GM21529 (cell line): ENCODE measurements around the gene GBP1.
"Not testable (repeated sequence)": the region's sequence is repeated elsewhere in the genome, so short reads cannot be mapped to it uniquely, and the experiment has no call there.

ENCODE experiments used
- ATAC-seq: cut with Tn5 transposase; IDR thresholded peaks from one replicate; pipeline ENCODE4 v1.9.1; 2021; ENCODE audit not compliant: unreplicated experiment

The GBP1 gene

GRCh38 chr1:89065079-89065868 is at the start of gene GBP1:
Gene GBP1 (minus strand): TSS chr1:89065208. CDS start chr1:89063234, 1,974 bp downstream.
- ATAC-seq, result peak; percentile 72

- no peak for ATAC-seq
Measured at GRCh38 chr1:89114662-89115061, 49.7 kb upstream of the GBP1 start.

- no peak for ATAC-seq
Measured at GRCh38 chr1:89112871-89113613, 48.0 kb upstream of the GBP1 start.

DNA sequence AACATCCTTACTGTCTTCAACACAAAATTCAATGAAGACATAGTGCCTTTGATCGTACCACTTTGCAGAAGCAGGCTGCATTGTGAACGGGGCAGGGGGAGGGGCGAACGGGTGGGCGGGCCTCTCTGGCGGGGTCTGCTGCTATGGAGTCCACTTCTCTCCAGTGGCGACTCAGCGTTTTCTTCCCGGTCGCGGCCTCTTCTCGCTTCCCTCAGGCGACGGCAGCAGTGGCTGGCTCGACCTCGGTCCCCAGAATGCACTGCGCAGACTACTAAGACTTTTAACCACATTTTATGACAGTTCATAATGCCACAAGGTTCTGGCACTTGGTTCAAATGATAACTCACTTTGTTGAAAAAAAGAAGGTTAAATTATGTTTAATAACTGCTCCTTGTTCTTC is 39.7 kb upstream of the GBP1 start:
- no peak for ATAC-seq

- ATAC-seq, result no peak
Measured at GRCh38 chr1:89104147-89104546, 39.1 kb upstream of the GBP1 start.

- ATAC-seq, result no peak
Measured at GRCh38 chr1:89102021-89102420, 37.0 kb upstream of the GBP1 start.

DNA sequence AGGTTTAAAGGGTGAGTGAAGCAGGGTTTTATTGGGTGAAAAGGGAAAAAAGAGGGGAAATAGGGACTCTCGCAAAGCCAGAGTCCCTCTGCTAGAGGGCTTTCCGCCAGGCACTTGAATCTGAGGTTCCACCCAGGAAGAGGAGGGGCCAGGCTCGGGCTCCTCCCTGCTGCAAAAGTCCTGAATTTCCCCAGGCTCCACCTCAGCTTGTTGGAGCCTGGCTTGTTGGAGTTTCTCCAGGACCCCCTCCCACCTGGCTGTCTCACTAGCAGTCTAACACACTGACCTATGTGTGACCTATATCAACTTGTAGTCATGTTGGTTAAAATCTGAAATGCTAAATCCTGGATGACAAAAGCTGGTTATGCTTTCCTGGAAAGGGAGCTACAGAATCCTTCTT is 35.4 kb upstream of the GBP1 start:
- ATAC-seq, result no peak

DNA sequence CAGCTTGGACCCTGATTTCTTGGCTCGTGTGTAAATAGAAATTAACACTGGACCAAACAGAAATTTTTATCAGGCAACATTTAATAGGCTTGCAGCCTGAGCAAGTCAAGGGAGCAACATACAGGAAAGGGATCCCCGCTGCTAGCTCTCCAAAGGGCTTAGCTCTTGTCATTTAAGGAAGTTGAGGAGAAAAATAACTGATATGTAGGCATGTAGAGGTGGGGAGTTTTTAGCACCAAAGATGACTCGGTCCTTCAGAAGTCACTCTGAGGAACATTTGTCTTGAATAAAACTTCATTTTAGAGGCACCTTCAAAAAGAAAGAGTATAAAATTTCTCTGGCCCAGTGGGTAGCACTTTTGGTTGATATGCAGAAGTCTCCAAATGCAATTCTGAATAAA is 33.8 kb upstream of the GBP1 start:
- ATAC-seq, result no peak

DNA sequence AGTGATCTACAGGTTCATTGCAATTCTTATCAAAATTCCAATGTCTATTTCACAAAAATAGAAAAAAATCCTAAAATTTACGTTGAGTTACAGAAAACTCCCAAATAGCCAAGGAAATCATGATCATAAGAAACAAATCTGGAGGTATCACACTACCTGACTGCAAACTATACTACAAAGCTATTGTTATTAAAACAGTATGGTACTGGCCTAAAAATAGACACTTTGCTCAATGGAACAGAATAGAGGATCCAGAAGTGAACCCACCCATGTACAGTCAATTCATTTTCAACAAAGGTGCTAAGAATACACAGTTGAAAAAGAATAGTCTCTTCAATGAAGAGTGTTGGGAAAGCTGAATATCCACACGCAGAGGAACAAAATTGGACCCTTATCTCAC is 30.7 kb upstream of the GBP1 start:
- ATAC-seq, result no peak

DNA sequence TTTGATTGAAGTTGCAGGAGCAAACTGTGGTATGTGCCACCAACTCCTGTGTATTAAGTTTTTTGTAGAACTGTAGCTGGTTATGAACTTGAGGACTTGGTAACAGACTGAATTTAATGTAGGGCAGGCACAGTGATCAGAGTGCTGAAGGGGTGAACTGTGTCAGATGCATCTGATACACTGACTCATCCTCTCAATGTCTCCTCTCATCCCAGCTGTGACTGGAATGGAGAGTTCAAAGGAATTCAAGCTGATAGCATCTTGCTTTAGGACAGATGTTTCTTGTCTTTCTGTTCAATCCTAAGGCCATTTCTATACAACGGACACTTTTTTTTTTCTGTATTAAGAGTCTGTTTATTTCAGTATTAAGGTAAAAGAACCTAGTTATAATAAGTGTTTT is 25.0 kb upstream of the GBP1 start:
- ATAC-seq, result no peak

DNA sequence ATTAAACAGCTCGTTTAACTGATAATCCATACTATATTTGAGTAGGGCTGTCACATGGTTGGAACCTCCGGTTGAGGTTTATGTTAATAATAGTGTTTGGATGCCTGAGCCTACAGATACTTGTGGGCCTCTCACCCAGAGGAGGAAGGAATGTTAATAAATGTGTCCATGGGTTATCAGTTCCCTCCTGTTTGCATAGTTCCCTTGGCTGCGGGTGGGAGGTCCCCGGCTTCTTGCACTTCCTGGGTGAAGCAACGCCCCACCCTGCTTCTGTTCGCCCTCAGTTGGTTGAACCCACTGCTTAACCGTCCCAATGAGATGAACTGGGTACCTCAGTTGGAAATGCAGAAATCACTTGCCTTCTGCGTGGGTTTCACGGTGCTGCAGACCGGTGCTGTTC is 23.6 kb upstream of the GBP1 start:
- ATAC-seq, result no peak

- no peak for ATAC-seq
Measured at GRCh38 chr1:89087241-89087640, 22.2 kb upstream of the GBP1 start.

DNA sequence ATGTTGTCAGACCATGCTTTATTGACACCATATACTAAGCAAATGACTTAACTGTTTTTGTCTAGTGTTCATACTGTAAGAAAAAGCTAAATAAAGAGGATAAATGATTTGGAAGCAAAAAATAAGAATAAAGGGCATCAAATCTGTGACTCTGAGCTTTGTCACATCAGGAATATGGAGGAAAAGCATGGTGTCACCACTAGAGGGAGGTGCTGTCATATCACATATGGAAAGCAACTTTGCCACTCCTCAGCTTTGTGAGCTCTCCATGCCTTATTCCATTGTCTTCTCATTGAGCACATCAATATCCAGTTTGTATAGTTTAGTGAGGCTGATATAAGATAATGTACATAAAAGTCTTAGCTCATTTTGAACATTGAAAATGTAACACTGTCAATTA is 20.8 kb upstream of the GBP1 start:
- ATAC-seq, result peak; percentile 65

DNA sequence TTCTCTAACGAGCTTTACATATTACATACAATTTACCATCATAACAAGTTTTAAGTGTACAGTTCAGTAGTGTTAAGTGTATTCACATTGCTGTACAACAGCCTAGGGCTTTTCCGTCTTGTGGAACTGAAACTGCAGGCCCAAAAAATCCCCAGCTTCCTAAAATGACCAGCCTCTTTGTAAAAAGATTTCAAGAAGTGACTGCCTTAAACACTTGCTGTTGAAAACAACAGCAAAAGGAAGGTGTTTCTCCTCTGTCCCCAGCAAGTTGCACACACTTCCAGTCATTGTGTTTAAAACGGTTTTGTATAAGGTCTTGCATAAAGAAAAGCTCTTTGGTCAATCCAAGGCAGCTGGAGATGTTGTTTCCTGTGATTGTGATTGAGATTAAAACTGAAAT is 16.0 kb upstream of the GBP1 start:
- peak; percentile 59 for ATAC-seq

GRCh38 chr1:89080068-89080467 is 15.1 kb upstream of the GBP1 start:
- ATAC-seq, result not testable (repeated sequence)

- ATAC-seq, result not testable (repeated sequence)
Measured at GRCh38 chr1:89072466-89073065, 7.6 kb upstream of the GBP1 start.

DNA sequence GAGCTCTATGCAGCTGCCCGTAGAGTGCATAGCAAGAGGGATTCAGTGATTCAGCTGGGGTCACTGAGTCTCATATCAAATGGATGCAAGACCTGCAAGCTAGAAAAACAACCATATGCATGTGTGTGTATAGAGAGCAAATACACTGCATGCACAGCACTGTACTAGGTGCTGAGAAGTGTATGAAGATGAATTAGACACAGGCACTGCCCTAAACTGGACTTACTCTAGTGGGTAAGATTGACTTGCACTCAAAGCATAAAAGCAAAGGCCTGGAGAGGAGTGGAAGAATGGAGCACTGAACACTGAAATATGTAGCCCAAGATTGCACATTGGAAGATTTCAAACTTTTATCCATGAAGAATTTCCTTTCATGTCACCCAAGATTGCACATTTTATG is 5.5 kb upstream of the GBP1 start:
- no peak for ATAC-seq

- no peak for ATAC-seq
Measured at GRCh38 chr1:89069951-89070350, 4.9 kb upstream of the GBP1 start.

DNA sequence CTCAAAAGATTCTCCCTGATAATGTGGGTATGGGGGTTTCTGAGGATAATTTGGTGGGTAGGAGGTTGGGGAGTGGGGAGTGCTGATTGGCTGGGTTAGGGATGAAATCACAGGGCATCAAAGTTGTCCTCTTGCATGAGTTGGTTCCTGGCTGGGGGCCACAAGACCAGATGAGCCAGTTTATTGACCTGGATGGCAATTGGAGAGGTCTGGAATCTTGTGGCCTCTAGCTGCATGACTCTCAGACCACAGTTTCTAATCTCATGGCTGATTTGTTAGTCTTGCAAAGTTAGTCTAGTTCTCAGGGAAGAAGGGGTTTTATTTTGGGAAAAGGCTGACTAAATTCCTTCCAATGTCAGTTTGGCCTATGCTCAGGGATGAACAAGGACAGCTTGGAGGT is 3.3 kb upstream of the GBP1 start:
- no peak for ATAC-seq

- peak; percentile 59 for ATAC-seq
Measured at GRCh38 chr1:89064632-89065031, 376 bp downstream of the GBP1 start.

DNA sequence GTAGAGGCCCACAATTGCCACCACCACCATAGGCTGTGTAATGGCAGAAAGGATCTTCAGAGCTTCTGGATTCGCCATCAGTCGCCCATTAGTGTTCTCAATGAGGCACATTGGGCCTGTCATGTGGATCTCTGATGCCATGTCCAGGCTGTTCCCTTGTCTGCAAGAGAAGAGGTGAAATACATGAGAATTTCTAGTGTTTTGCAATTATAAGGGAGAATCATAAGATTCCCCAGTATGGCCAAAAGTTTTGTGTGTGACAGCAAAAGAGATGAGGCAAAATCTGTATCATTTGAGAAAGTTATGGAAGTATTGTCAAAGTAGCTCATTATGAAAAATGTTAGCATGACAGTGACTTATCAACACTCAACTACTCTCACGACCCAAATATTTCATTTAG is 1.9 kb downstream of the GBP1 start:
- ATAC-seq, result no peak

DNA sequence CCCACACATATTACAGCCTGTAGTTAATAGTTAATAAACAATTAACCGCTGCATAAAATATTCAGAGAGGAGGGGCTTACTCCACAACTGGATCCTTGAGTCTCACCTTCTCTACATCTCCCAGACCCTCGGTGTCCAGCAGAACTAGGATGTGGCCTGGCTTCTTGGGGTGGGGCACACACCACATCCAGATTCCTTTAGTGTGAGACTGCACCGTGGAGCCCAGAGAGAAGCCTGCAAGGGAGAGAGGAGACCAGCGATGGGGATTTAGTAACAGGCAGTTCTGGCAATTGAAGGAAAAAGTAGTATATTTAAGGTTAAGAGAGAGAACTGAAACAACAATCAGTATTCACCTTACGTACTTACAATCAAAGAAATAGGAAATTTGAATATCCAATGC is 4.9 kb downstream of the GBP1 start:
- ATAC-seq, result no peak
